IPS-NIHi7 (cell line): ENCODE data around the gene TMEM132A.

Experiments used
- DNase-seq: peaks from one replicate; pipeline ENCODE4 v3.0.0; 2012; ENCODE audit warnings: mixed read lengths; ENCODE audit errors: extremely low spot score

Gene TMEM132A

GRCh38 chr11:60921259-60921658 lies 3.0 kb upstream of the TMEM132A start:
- no peak for DNase-seq

GRCh38 chr11:60921777-60922335 lies 2.4 kb upstream of the TMEM132A start:
- no peak for DNase-seq

DNA sequence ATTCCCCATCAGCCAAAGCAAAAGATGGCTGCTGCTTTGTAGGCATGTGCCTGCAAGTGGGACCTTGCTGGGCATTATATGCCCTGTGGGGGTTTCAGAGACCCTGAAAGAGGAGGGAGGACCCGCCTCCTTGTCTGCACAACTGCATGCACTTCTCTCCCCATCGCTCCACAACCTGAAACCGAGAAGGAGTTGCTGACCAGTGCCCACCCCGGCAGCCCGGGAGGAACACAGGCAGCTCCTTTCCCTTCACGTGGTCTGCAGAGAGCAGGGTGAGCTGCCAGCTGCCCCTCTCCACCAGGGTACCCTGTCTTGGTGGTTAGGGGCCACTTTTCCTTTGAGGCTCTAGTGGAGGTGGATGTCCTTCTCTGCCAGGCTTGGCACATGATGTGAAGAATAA lies 1.4 kb upstream of the TMEM132A start:
- DNase-seq = no peak

DNA sequence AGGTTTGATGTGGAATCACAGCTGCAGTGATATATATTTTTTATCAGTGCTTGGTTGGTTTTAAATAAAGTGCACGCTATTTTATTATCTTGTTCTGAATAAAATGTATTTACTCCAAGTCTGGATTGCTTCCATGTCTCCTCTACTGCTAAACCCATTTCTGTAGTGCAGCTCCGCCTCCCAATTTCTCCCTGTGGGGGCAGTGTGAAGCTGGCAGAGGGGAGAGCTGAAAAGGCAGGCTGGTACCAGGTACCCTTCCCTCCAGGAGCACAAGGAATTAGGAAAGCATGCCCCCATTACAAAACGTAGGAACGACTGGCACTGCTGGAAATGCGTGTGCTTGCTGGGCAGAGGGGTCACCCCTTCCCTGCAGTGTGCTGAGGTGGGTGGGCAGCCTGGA lies 934 bp upstream of the TMEM132A start:
- no peak for DNase-seq

GRCh38 chr11:60923800-60924109 lies 505 bp upstream of the TMEM132A start:
- no peak for DNase-seq

DNA sequence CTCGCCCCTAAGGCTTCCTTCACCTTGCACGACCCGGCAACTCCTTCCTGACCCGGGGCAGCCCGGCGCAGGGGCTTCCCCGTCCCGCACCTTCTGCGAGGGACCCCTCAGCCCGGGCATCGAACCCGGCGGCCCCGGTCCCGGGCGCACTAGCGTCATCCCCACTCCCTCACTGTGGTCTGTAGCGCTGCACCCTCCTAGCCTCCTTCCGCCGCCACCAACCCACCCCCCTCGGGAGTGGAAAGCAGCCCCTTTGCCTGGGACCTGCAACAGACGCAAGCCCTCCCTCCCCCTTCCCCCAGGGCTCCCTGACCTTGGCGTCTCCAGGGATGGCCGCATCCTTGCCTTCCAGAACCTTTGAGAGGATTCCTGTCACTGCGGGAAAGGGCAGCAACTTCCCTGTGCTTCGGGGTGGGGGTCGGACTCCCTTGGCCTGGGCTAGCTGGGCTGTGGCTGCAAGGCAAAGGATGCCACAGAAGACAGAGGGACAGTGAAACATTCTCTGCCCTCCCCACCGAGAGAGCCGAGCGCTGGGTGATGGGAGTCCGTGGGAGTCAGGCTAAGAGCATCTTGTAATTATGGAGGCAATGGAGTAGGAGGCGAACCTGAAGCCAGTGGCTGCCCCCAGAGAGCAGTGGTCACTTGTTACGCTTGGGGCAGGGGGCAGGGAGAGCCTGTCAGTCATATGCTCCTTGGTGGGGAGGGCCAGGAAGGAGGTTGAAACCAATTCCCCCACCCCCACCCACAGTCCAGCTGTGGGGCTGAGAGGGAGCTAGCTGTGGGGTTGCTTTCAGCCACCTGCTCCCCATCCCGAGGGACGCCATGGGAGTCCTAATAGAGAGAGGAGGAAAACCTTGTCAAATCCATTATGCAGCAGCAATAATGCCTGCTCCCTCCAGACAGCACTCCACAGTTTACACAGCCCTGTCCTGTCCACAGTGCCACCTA lies 920 bp downstream of the TMEM132A start:
- DNase-seq = peak; percentile 46

DNA sequence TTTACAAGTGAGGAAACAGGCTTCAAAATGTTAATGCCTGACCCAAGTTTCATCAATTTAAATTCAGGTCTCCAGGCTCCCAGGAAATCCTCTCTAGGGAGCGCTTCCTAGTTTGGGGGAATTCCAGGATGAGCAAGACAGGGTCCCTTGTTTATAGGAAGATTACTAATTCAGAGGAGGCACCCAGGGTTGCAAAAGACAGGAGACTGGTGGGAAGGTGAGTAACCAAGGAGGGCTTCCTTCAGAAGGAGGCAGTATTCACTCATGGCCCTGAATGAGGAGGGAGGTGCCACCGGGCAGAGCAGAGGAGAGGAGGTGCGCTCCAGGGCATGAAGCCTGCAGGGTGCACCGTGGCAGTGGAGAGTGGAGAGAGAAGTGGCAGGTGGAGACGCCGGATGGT lies 1.6 kb downstream of the TMEM132A start:
- no peak for DNase-seq

DNA sequence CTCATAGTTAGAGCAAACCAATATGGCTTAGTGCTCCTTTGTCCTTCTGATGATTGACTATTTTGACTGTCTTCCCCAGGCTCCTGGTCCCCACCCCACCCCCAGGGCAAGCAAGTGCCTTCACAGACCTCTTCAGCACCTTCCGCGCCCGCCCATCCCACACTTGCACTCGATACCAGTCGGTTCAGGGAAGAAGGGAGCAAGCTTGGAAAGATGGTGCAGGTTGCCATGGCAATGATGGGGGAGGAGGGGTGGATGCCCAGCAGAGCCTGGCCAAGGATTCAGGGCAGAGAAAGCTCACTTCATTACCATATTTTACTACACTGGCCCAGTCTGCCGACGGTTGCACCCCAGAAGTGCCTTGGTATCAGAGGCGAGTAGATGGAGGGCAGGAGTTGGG lies 2.2 kb downstream of the TMEM132A start:
- DNase-seq = no peak

DNA sequence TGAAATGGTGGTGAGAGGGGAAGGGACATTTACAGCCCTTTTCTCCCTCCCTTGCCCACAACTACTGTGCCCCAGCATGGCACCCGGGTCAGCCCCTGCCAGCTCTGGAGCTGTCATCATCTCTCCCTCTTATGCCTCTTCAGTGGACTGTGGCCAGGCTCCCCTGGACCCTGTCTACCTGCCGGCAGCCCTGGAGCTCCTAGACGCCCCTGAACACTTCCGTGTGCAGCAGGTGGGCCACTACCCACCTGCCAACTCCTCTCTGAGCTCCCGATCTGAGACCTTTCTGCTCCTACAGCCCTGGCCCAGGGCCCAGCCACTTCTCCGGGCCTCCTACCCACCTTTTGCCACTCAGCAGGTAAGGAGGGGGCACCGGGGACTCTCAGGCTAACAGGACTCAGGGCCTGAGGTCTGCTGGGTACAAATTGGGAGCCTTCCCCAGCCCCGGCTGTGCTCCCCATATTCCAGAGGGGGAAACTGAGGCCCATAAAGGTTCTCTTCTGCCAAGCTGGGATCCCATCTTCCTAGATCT lies 2.9 kb downstream of the TMEM132A start:
- no peak for DNase-seq

DNA sequence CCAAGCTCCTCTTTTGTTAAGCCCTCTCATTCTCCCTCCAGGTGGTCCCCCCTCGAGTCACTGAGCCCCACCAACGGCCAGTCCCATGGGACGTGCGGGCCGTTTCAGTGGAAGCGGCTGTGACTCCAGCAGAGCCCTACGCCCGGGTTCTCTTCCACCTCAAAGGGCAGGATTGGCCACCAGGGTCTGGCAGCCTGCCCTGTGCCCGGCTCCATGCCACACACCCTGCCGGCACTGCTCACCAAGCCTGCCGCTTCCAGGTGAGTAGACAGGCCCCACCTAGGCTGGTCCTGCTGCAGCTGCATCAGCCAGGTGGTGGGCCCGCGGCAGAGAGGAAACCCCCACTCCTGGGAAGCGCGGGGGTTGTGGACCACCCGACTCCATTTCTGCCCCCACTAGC lies 3.3 kb downstream of the TMEM132A start:
- DNase-seq = no peak

- DNase-seq = no peak
Observed at GRCh38 chr11:60928563-60929001, 4.3 kb downstream of the TMEM132A start.

DNA sequence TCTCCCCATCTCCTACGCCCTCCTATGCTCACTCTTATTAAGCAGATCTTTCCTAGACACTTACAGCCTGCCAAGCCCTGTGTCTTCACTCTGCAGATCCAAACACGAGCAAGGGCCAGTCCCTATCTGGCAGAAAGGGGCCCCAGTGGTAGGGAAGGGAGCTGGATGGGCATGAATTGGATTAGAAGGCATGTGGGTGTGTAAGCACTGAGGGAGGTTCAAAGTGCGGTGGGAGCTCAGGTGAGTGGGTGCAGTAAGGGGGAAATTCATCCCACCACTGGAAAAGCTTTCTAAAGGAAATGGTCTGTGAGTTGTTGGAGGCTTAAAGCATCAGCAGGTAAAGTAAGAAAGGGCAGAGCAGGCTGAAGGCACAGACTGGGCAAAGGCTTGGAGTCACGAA lies 5.5 kb downstream of the TMEM132A start:
- no peak for DNase-seq

DNA sequence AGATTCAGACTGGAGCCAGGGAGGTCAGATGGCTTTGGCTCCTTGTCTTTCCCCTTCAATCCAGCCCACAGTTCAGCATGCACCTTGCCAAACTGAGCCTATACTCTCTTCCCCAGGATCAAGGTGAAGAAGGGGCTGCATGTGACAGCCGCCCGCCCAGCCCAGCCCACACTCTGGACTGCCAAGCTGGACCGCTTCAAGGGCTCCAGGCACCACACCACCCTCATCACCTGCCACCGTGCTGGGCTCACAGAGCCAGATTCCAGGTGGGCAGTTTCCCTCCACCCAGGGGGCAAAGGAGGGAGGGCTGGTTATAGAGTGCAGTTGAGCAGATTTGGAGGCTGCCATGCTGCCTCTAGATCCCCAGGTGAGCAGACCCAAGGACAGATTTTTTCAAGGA lies 6.1 kb downstream of the TMEM132A start:
- no peak for DNase-seq

DNA sequence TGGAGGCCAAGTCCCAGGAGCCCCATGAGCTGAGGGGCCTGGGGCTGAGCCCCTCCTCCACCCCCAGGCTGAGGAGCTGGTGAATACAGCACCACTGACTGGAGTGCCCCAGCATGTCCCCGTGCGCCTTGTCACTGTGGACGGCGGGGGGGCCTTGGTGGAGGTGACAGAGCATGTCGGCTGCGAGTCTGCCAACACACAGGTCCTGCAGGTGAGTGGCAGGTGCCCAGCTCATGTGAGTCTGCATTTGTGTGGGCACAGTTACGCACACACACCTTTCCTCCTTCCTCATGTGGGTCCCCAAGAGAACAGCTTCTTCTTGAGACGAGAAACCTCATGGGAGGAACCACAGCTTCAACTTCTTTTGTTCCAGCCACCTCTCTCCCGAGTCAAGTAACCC lies 7.7 kb downstream of the TMEM132A start:
- no peak for DNase-seq

DNA sequence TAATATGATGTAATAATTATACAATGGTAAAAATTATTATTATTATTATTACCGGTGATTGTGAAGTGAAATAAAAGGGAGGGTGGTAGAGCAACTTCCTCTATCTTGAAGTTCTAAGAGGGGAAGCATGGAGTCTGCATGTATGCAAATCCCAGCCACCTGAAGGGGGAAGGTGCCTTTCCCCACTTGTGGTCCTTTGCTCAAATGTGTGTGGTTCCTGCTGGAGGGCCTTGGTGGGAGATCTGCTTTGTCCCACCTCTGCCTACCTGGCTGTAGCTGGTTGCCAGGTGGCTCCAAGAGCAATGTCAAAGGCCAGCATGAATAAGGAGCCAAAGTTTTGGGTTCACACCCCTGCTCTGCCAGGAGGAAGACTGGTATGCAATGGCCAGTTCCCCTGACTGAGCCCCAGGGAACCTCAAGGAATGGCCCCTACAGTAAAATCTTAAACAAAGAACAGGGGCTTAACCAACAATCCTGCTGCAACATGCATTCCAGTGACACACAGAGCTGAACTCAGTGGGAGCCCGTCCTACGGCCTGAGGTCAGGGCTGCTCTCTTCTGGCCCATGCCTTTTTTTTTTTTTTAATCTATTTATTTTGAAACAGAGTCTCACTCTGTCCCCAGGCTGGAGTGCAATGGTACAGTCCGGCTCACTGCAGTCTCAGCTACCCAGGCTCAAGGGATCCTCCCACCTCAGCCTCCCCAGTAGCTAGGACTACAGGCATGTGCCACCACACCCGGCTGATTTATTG lies 8.5 kb downstream of the TMEM132A start:
- no peak for DNase-seq

DNA sequence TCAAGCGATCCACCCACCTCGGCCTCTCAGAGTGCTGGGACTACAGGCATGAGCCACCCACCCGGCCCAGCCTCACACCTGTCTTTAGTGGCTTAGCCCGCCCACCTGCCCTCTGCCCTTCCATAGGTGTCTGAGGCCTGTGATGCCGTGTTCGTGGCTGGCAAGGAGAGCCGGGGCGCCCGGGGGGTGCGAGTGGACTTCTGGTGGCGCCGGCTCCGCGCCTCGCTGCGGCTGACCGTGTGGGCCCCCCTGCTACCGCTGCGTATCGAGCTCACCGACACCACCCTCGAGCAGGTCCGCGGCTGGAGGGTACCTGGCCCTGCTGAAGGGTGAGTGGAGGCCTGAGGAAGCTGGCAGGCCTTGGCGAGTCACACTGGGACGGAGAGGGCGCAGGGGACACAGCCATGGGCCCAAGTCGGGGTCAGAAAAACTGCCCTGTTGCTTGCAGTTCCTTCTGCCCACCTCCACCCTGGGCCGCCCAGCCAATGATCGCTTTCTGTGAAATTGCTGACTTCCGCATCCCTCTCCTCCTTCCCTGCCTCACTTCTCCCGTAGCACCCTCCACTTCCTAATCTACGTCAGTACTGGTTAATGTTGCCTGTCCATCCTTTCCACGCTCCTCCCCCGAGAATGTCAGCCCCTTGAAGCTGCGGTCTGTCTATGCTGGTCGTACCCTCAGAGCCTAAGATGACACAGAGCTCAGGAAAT lies 9.3 kb downstream of the TMEM132A start:
- DNase-seq = no peak

DNA sequence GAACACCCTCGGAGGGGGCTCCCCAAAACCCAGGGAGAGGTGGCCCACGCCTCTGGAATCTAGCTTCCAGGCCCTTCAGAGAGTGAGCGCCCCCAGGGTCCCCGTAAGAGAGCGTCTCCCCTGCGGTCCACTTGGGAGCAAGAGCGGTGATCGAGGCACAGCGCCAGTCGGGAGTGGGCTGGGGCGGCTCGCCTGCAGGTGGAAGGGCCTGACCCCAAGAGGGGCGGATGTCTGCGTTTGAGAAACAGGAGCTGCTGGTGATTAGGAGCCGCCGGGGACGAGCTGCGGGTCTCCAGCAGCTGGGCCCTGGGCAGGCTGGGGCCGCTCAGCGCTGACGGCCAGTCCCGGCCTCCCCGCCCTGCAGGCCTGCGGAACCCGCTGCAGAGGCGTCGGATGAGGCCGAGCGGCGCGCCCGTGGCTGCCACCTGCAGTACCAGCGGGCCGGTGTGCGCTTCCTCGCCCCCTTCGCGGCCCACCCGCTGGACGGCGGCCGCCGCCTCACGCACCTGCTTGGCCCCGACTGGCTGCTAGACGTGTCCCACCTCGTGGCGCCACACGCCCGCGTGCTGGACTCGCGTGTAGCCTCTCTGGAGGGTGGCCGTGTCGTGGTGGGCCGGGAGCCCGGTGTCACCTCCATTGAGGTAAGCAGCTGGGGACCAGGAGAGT lies 10.0 kb downstream of the TMEM132A start:
- DNase-seq = no peak

DNA sequence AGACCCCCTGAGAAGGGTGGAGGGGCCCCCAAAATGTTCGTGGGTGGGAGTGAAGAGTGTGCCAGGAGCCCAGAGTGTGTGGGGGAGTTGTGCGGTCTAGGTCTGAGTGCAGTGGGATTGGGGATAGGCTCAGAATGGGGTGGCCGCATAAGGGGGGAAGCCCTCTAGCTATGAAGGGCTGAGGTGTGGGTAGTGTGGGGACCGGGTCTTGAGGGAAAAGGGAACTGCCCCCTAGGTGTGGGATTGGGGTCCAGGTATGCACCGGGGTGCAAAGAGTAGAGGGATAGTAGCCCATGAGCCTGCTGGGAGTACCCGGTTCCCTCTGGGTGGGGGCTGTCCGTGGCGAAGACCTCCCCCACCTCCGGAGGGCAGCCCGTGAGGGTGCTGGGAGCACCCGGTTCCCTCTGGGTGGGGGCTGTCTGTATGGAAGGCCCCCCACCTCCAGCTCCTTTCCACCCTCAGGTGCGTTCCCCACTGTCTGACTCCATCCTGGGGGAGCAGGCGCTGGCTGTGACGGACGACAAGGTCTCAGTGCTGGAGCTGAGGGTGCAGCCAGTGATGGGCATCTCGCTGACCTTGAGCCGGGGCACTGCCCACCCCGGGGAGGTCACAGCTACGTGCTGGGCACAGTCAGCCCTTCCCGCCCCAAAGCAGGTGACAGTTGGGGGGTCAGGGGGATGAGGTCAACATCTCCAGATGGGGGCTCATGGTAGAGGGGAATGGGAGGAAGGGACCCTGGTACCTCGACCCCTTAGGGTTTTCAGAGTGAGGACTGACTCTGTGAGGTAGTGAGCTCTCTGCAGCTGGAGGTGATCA lies 10.7 kb downstream of the TMEM132A start:
- DNase-seq = no peak

DNA sequence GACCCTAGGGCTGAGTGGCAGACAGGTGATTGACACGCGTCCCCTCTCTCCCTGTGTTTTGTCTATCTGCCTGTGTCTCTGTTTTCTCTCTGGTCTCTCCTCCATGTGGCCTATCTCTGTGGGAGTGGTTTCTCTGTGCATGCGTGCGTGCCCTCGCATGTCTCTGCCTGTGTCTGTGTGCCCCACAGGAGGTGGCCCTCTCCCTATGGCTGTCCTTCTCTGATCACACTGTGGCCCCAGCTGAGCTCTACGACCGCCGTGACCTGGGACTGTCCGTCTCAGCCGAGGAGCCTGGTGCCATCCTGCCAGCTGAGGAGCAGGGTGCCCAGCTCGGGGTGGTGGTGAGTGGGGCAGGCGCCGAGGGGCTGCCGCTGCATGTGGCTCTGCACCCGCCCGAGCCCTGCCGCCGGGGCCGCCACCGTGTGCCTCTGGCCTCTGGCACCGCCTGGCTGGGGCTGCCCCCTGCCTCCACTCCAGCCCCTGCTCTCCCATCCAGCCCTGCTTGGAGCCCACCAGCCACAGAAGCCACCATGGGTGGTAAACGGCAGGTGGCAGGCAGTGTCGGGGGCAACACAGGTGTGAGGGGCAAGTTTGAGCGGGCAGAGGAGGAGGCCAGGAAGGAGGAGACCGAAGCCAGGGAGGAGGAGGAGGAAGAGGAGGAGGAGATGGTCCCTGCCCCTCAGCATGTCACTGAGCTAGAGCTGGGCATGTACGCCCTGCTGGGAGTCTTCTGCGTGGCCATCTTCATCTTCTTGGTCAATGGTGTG lies 11.6 kb downstream of the TMEM132A start:
- DNase-seq = no peak
